ENCODE results near the gene ANP32A. TPM values are rescaled to one million over a fixed set of nuclear protein-coding genes. Genes with fewer than 3 reads are reported as not detected.

ANP32A gene
- polyA plus RNA-seq, 1 donor from 2014 or later = 110 TPM

- peaks cover 72 to 76% (median 76%) of the 10 kb centered on the region in 3 donors for H3K4me1 Mint-ChIP-seq
- no peaks in the 10 kb centered on the region for H3K9me3 Mint-ChIP-seq
- H3K36me3 Mint-ChIP-seq = peaks cover 3% of the 10 kb centered on the region
- H3K27me3 Mint-ChIP-seq = no peaks in the 10 kb centered on the region
- peak overlapping the region in 1 of 4 donors; percentile 38 for H3K4me3 Mint-ChIP-seq
- H3K27ac Mint-ChIP-seq = peak overlapping the region; percentile 60 to 92 (median 65)
These were observed 22.9 kb downstream of the ANP32A start for GRCh38 chr15:68797599-68798345.

- peak overlapping the region in 1 of 4 donors; percentile 38 for H3K4me3 Mint-ChIP-seq
- H3K4me1 Mint-ChIP-seq = peaks cover 74 to 81% (median 75%) of the 10 kb centered on the region in 3 donors
- H3K36me3 Mint-ChIP-seq = peaks cover 4% of the 10 kb centered on the region
- H3K27me3 Mint-ChIP-seq = no peaks in the 10 kb centered on the region
- H3K27ac Mint-ChIP-seq = peak overlapping the region in 2 of 3 donors; percentile 65 to 92
- no peaks in the 10 kb centered on the region for H3K9me3 Mint-ChIP-seq
These were observed 23.5 kb downstream of the ANP32A start for GRCh38 chr15:68797191-68797590.

- peak overlapping the region in 1 of 4 donors; percentile 20 for H3K4me3 Mint-ChIP-seq
- peak overlapping the region in 2 of 3 donors; percentile 65 to 92 for H3K27ac Mint-ChIP-seq
- no peaks in the 10 kb centered on the region for H3K9me3 Mint-ChIP-seq
- H3K4me1 Mint-ChIP-seq = peaks cover 75 to 82% (median 75%) of the 10 kb centered on the region in 3 donors
- no peaks in the 10 kb centered on the region for H3K27me3 Mint-ChIP-seq
- peaks cover 5% of the 10 kb centered on the region for H3K36me3 Mint-ChIP-seq
These were observed 24.1 kb downstream of the ANP32A start for GRCh38 chr15:68796576-68796975.

GRCh38 chr15:68795298-68795848, 25.3 kb downstream of the ANP32A start:
- H3K4me1 Mint-ChIP-seq = peaks cover 70 to 82% (median 81%) of the 10 kb centered on the region in 3 donors
- H3K4me3 Mint-ChIP-seq = peak overlapping the region; percentile 39 to 93 (median 78)
- no peaks in the 10 kb centered on the region for H3K9me3 Mint-ChIP-seq
- no peaks in the 10 kb centered on the region for H3K27me3 Mint-ChIP-seq
- H3K27ac Mint-ChIP-seq = peak overlapping the region; percentile 63 to 84 (median 70)
- H3K36me3 Mint-ChIP-seq = peaks cover 5% of the 10 kb centered on the region

GRCh38 chr15:68794863-68795262, 25.8 kb downstream of the ANP32A start:
- Mint-ChIP-seq H3K4me1 (peaks cover 66 to 79% (median 76%) of the 10 kb centered on the region in 3 donors), H3K9me3 (no peaks in the 10 kb centered on the region), H3K27me3 (no peaks in the 10 kb centered on the region)

GRCh38 chr15:68794307-68794706, 26.4 kb downstream of the ANP32A start:
- Mint-ChIP-seq H3K27me3 (no peaks in the 10 kb centered on the region), H3K27ac (peak overlapping the region; percentile 24 to 72 (median 70)), H3K4me3 (peak overlapping the region in 2 of 4 donors; percentile 39 to 93), H3K4me1 (peaks cover 60 to 76% (median 71%) of the 10 kb centered on the region in 3 donors), H3K9me3 (no peaks in the 10 kb centered on the region), H3K36me3 (peaks cover 5% of the 10 kb centered on the region)

More at GRCh38 chr15:68794863-68795262, 25.8 kb downstream of the ANP32A start:
- Mint-ChIP-seq H3K27ac (peak overlapping the region; percentile 63 to 84 (median 70)), H3K36me3 (peaks cover 5% of the 10 kb centered on the region), H3K4me3 (peak overlapping the region; percentile 39 to 93 (median 78))

- H3K36me3 Mint-ChIP-seq = peaks cover 2% of the 10 kb centered on the region
- H3K27me3 Mint-ChIP-seq = no peaks in the 10 kb centered on the region
- no peaks in the 10 kb centered on the region for H3K9me3 Mint-ChIP-seq
- H3K4me1 Mint-ChIP-seq = peaks cover 56 to 71% (median 66%) of the 10 kb centered on the region in 3 donors
- no peak overlapping the region for H3K4me3 Mint-ChIP-seq
- peak overlapping the region in 2 of 3 donors; percentile 24 to 70 for H3K27ac Mint-ChIP-seq
These were observed 26.9 kb downstream of the ANP32A start for GRCh38 chr15:68793776-68794175.

GRCh38 chr15:68792901-68793766, 27.6 kb downstream of the ANP32A start:
- Mint-ChIP-seq H3K4me3 (peak overlapping the region in 2 of 4 donors; percentile 14 to 75), H3K27ac (peak overlapping the region; percentile 80 to 91 (median 88)), H3K9me3 (no peaks in the 10 kb centered on the region), H3K4me1 (peaks cover 52 to 66% (median 60%) of the 10 kb centered on the region in 3 donors), H3K27me3 (no peaks in the 10 kb centered on the region), H3K36me3 (peaks cover 2% of the 10 kb centered on the region)

GRCh38 chr15:68791431-68792283, 29.0 kb downstream of the ANP32A start:
- Mint-ChIP-seq H3K4me3 (peak overlapping the region in 3 of 4 donors; percentile 75 to 88 (median 75)), H3K9me3 (no peaks in the 10 kb centered on the region), H3K36me3 (peaks cover 2% of the 10 kb centered on the region), H3K4me1 (peaks cover 43 to 56% (median 48%) of the 10 kb centered on the region in 3 donors), H3K27me3 (no peaks in the 10 kb centered on the region), H3K27ac (peak overlapping the region; percentile 77 to 90 (median 80))

GRCh38 chr15:68790910-68791309, 29.8 kb downstream of the ANP32A start:
- peak overlapping the region in 2 of 4 donors; percentile 75 to 77 for H3K4me3 Mint-ChIP-seq
- no peaks in the 10 kb centered on the region for H3K9me3 Mint-ChIP-seq
- H3K36me3 Mint-ChIP-seq = peaks cover 2% of the 10 kb centered on the region
- no peaks in the 10 kb centered on the region for H3K27me3 Mint-ChIP-seq
- H3K27ac Mint-ChIP-seq = peak overlapping the region; percentile 77 to 90 (median 80)
- peaks cover 36 to 50% (median 45%) of the 10 kb centered on the region in 3 donors for H3K4me1 Mint-ChIP-seq

GRCh38 chr15:68790242-68790575, 30.5 kb downstream of the ANP32A start:
- peaks cover 2% of the 10 kb centered on the region for H3K36me3 Mint-ChIP-seq
- H3K4me1 Mint-ChIP-seq = peaks cover 30 to 43% (median 40%) of the 10 kb centered on the region in 3 donors
- peak overlapping the region in 2 of 3 donors; percentile 37 to 90 for H3K27ac Mint-ChIP-seq
- no peak overlapping the region for H3K4me3 Mint-ChIP-seq
- no peaks in the 10 kb centered on the region for H3K27me3 Mint-ChIP-seq
- H3K9me3 Mint-ChIP-seq = no peaks in the 10 kb centered on the region

- Mint-ChIP-seq H3K27me3 (no peaks in the 10 kb centered on the region), H3K4me1 (peaks cover 24 to 40% (median 35%) of the 10 kb centered on the region in 3 donors), H3K4me3 (no peak overlapping the region), H3K9me3 (no peaks in the 10 kb centered on the region), H3K36me3 (peaks cover 2% of the 10 kb centered on the region), H3K27ac (peak overlapping the region in 1 of 3 donors; percentile 37)
These were observed 31.0 kb downstream of the ANP32A start for GRCh38 chr15:68789534-68790241.

GRCh38 chr15:68789091-68789490, 31.6 kb downstream of the ANP32A start:
- no peaks in the 10 kb centered on the region for H3K9me3 Mint-ChIP-seq
- H3K27me3 Mint-ChIP-seq = no peaks in the 10 kb centered on the region
- peak overlapping the region in 1 of 3 donors; percentile 37 for H3K27ac Mint-ChIP-seq
- peaks cover 2% of the 10 kb centered on the region for H3K36me3 Mint-ChIP-seq
- peaks cover 18 to 35% (median 29%) of the 10 kb centered on the region in 3 donors for H3K4me1 Mint-ChIP-seq
- no peak overlapping the region for H3K4me3 Mint-ChIP-seq
